ENCODE data around the gene GYS1. TPM values are rescaled to one million over a fixed set of nuclear protein-coding genes. Genes with fewer than 3 reads are reported as not detected.

The GYS1 gene
- total RNA-seq, 1 experiment from 2014 or later = 62.7 TPM

GRCh38 chr19:48959341-48960239 lies 33.5 kb downstream of the GYS1 start:
- Mint-ChIP-seq H3K9me3 (ENCODE audit: unreplicated experiment) (no peaks in the 10 kb centered on the region), H3K4me3 (ENCODE audit: unreplicated experiment) (no peak overlapping the region), H3K27ac (ENCODE audit: unreplicated experiment) (peak overlapping the region; percentile 51), H3K36me3 (ENCODE audit: insufficient read depth, unreplicated experiment) (peaks cover 74% of the 10 kb centered on the region), H3K27me3 (ENCODE audit: insufficient read depth, unreplicated experiment) (no peaks in the 10 kb centered on the region), H3K4me1 (ENCODE audit: low read depth, unreplicated experiment) (peaks cover 37% of the 10 kb centered on the region)
- CTCF ChIA-PET = interaction anchor here (0.6 kb wide), 2 partner anchors 34 to 284 kb away, joined by 3 read pairs; partner anchors contain the start of gene GYS1
- BruUV-seq (replicated peaks) = no TSS peak
- no peak for TF ChIP-seq CTCF (IDR thresholded peaks at IDR 0.05; ENCODE audit: insufficient read depth in 1 of 2, low read depth in 1 of 2, low read length in 1 of 2, severe bottlenecking in 1 of 2, unreplicated experiment in 1 of 2)
- Histone ChIP-seq H3K27me3 (replicated peaks; ENCODE audit: control insufficient read depth, insufficient read depth, low read length) (no peaks in the 10 kb centered on the region), H3K36me3 (ENCODE audit: control insufficient read depth, insufficient read depth, low read length) (peaks cover 2% of the 10 kb centered on the region; the same call in 1 of the 2 replicates), H3K4me3 (ENCODE audit: low read depth, low read length) (no peak overlapping the region), H3K9me3 (no peaks in the 10 kb centered on the region), H3K4me1 (peaks cover 28% of the 10 kb centered on the region)
- POLR2A ChIA-PET = interaction anchor here (0.6 kb wide), 1 partner anchor 79 kb away, joined by 3 read pairs; no protein-coding TSS in a partner anchor
- DNase-seq = no peak
- intact Hi-C loops (cut with micrococcal nuclease; ENCODE audit: unreplicated experiment) = loop anchor here (5.0 kb wide), 2 partner anchors 117 to 322 kb away; partner anchors contain the start of gene DBP

- TF ChIP-seq CTCF (IDR thresholded peaks at IDR 0.05; ENCODE audit: insufficient read depth in 1 of 2, low read depth in 1 of 2, low read length in 1 of 2, severe bottlenecking in 1 of 2, unreplicated experiment in 1 of 2) = no peak
- BruUV-seq (replicated peaks) = no TSS peak
- no peak overlapping the region for H3K4me3 ChIP-seq (ENCODE audit: low read depth, low read length)
Measured at GRCh38 chr19:48958006-48958405, 35.1 kb downstream of the GYS1 start.

GRCh38 chr19:48955308-48955958 lies 37.7 kb downstream of the GYS1 start:
- no peak for TF ChIP-seq CTCF (IDR thresholded peaks at IDR 0.05; ENCODE audit: insufficient read depth in 1 of 2, low read depth in 1 of 2, low read length in 1 of 2, severe bottlenecking in 1 of 2, unreplicated experiment in 1 of 2)
- no peak for DNase-seq
- no peaks in the 10 kb centered on the region for H3K27me3 ChIP-seq (replicated peaks; ENCODE audit: control insufficient read depth, insufficient read depth, low read length)
- peaks cover 6% of the 10 kb centered on the region for H3K4me1 Mint-ChIP-seq (ENCODE audit: low read depth, unreplicated experiment)
- H3K27ac Mint-ChIP-seq (ENCODE audit: unreplicated experiment) = peak overlapping the region; percentile 91
- H3K4me3 Mint-ChIP-seq (ENCODE audit: unreplicated experiment) = peak overlapping the region; percentile 85
- BruUV-seq (replicated peaks) = no TSS peak
- ChIA-PET CTCF (no interaction called here), POLR2A (interaction anchor here (0.6 kb wide), 1 partner anchor 11 kb away, joined by 3 read pairs; no protein-coding TSS in a partner anchor)
- peak overlapping the region; percentile 70 for H3K4me3 ChIP-seq (ENCODE audit: low read depth, low read length)
- H3K36me3 Mint-ChIP-seq (ENCODE audit: insufficient read depth, unreplicated experiment) = peaks cover 44% of the 10 kb centered on the region
- no peaks in the 10 kb centered on the region for H3K27me3 Mint-ChIP-seq (ENCODE audit: insufficient read depth, unreplicated experiment)
- intact Hi-C loops (cut with micrococcal nuclease; ENCODE audit: unreplicated experiment) = loop anchor here (2.0 kb wide), 1 partner anchor 55 kb away; the partner anchor contains the start of gene NUCB1
- peaks cover 2% of the 10 kb centered on the region; the same call in 1 of the 2 replicates for H3K36me3 ChIP-seq (ENCODE audit: control insufficient read depth, insufficient read depth, low read length)
- H3K4me1 ChIP-seq = peaks cover 11% of the 10 kb centered on the region
- no peaks in the 10 kb centered on the region for H3K9me3 ChIP-seq
- no peaks in the 10 kb centered on the region for H3K9me3 Mint-ChIP-seq (ENCODE audit: unreplicated experiment)

More at GRCh38 chr19:48958006-48958405, 35.1 kb downstream of the GYS1 start:
- H3K36me3 ChIP-seq (ENCODE audit: control insufficient read depth, insufficient read depth, low read length) = peaks cover 2% of the 10 kb centered on the region; the same call in 1 of the 2 replicates
- no peaks in the 10 kb centered on the region for H3K27me3 Mint-ChIP-seq (ENCODE audit: insufficient read depth, unreplicated experiment)
- no peaks in the 10 kb centered on the region for H3K27me3 ChIP-seq (replicated peaks; ENCODE audit: control insufficient read depth, insufficient read depth, low read length)
- H3K9me3 ChIP-seq = no peaks in the 10 kb centered on the region
- peaks cover 68% of the 10 kb centered on the region for H3K36me3 Mint-ChIP-seq (ENCODE audit: insufficient read depth, unreplicated experiment)
- intact Hi-C loops (cut with micrococcal nuclease; ENCODE audit: unreplicated experiment) = no loop called here
- H3K4me1 ChIP-seq = peaks cover 28% of the 10 kb centered on the region
- ChIA-PET CTCF (interaction anchor here (0.7 kb wide), 1 partner anchor 35 kb away, joined by 3 read pairs; the partner anchor contains the start of gene RUVBL2), POLR2A (no interaction called here)
- DNase-seq = no peak
- H3K27ac Mint-ChIP-seq (ENCODE audit: unreplicated experiment) = no peak overlapping the region
- H3K4me1 Mint-ChIP-seq (ENCODE audit: low read depth, unreplicated experiment) = peaks cover 28% of the 10 kb centered on the region
- H3K9me3 Mint-ChIP-seq (ENCODE audit: unreplicated experiment) = no peaks in the 10 kb centered on the region
- no peak overlapping the region for H3K4me3 Mint-ChIP-seq (ENCODE audit: unreplicated experiment)
